Dermis microvascular lymphatic vessel endothelial cell (primary cell): Measurements from ENCODE around the gene SYNDIG1. TPM values are rescaled to one million over a fixed set of nuclear protein-coding genes. Genes with fewer than 3 reads are reported as not detected.

Experiments used
- DNase-seq, 2 donors: peaks; one replicate each; pipeline versions ENCODE4 v3.0.0 to v3.0.0-alpha.2; 2010; ENCODE audit warnings: low read depth in 2 of 2
- total RNA-seq: library from RNA; depleted of rRNA; stranded (reverse); fragments of >200 nt; gene quantifications from 2 replicates; pipeline ENCODE4 v1.2.1, GENCODE V29; 2014

Gene SYNDIG1
- total RNA-seq, 1 donor from 2014 or later, result not detected

GRCh38 chr20:24672886-24673677, 203.7 kb downstream of the SYNDIG1 start:
- DNase-seq, result no peak

- no peak for DNase-seq
Measured at GRCh38 chr20:24673678-24674570, 204.5 kb downstream of the SYNDIG1 start.

- DNase-seq, result no peak
Measured at GRCh38 chr20:24674921-24675605, 205.6 kb downstream of the SYNDIG1 start.

GRCh38 chr20:24675651-24676352, 206.4 kb downstream of the SYNDIG1 start:
- DNase-seq, result no peak

GRCh38 chr20:24676353-24676977, 207.0 kb downstream of the SYNDIG1 start:
- DNase-seq, result no peak

GRCh38 chr20:24676978-24677370, 207.5 kb downstream of the SYNDIG1 start:
- no peak for DNase-seq

GRCh38 chr20:24677626-24678315, 208.3 kb downstream of the SYNDIG1 start:
- no peak for DNase-seq

GRCh38 chr20:24678351-24679106, 209.1 kb downstream of the SYNDIG1 start:
- DNase-seq, result no peak

- DNase-seq, result no peak
Measured at GRCh38 chr20:24679448-24680047, 210.1 kb downstream of the SYNDIG1 start.

- no peak for DNase-seq
Measured at GRCh38 chr20:24681634-24682495, 212.4 kb downstream of the SYNDIG1 start.

GRCh38 chr20:24682496-24682985, 213.1 kb downstream of the SYNDIG1 start:
- DNase-seq, result no peak

- no peak for DNase-seq
Measured at GRCh38 chr20:24683676-24684075, 214.2 kb downstream of the SYNDIG1 start.

GRCh38 chr20:24684421-24684871, 215.0 kb downstream of the SYNDIG1 start:
- DNase-seq, result no peak

- no peak for DNase-seq
Measured at GRCh38 chr20:24684956-24685691, 215.7 kb downstream of the SYNDIG1 start.

GRCh38 chr20:24685736-24686135, 216.3 kb downstream of the SYNDIG1 start:
- DNase-seq, result no peak

- DNase-seq, result no peak
Measured at GRCh38 chr20:24686156-24686555, 216.7 kb downstream of the SYNDIG1 start.

- no peak for DNase-seq
Measured at GRCh38 chr20:24690408-24690807, 221.0 kb downstream of the SYNDIG1 start.
